Measurements from ENCODE around the gene GNB3.

- TF ChIP-seq CTCF (IDR thresholded peaks at IDR 0.05) (no peak), POLR2A (IDR thresholded peaks at IDR 0.05) (no peak)
These were observed 53.6 kb downstream of the GNB3 start for GRCh38 chr12:6894321-6894720.
